GM06990 (cell line): ENCODE measurements around the gene REXO4.

Source experiments
- DNase-seq: peaks from one replicate; pipeline ENCODE4 v3.0.0-alpha.2; 2011; ENCODE audit not compliant: insufficient read length; ENCODE audit errors: extremely low read depth
- H3K27me3 ChIP-seq: replicated peaks from 2 replicates; pipeline ENCODE4 v1.6.0; 2011; ENCODE audit warnings: low read length; ENCODE audit not compliant: control insufficient read depth, insufficient read depth
- H3K36me3 ChIP-seq: 2 replicates; pipeline ENCODE4 v1.5.1; 2011; ENCODE audit warnings: low read length; ENCODE audit not compliant: control insufficient read depth, insufficient read depth
- H3K4me3 ChIP-seq: replicated peaks from 2 replicates; pipeline ENCODE4 v1.5.1; 2011; ENCODE audit warnings: low read depth, mild to moderate bottlenecking, control low read depth, low read length
- TF ChIP-seq, protein P1 (sequence below): IDR thresholded peaks from 2 replicates; pipeline ENCODE4 v1.5.1; 2011; ENCODE audit warnings: low read length, control low read depth, mild to moderate bottlenecking, inconsistent platforms; ENCODE audit not compliant: insufficient read depth, poor library complexity, severe bottlenecking

Gene REXO4

DNA sequence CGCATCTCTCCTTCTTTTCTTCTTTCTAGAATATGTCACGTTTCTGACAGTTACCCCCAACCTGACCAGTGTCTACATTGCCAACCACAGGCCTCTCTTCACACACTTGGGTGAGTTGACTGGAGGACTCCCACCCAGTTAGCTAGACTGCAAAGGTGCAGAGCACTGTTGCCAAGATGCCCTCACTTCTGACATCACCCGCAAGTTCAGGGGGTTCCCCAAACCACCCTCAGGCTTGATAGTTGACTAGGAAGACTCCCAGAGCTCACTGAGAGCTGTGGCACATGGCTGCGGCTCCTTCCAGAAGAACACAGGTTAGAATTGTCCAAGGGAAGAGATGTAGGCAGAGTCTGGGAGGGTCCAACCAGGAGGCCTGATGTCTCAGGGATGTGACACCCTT lies 21.5 kb upstream of the REXO4 start:
- no peak for DNase-seq
- H3K36me3 ChIP-seq, result no peaks in the 10 kb centered on the region
- no peaks in the 10 kb centered on the region; the same call in none of the 2 replicates for H3K27me3 ChIP-seq
- TF ChIP-seq, protein P1, sequence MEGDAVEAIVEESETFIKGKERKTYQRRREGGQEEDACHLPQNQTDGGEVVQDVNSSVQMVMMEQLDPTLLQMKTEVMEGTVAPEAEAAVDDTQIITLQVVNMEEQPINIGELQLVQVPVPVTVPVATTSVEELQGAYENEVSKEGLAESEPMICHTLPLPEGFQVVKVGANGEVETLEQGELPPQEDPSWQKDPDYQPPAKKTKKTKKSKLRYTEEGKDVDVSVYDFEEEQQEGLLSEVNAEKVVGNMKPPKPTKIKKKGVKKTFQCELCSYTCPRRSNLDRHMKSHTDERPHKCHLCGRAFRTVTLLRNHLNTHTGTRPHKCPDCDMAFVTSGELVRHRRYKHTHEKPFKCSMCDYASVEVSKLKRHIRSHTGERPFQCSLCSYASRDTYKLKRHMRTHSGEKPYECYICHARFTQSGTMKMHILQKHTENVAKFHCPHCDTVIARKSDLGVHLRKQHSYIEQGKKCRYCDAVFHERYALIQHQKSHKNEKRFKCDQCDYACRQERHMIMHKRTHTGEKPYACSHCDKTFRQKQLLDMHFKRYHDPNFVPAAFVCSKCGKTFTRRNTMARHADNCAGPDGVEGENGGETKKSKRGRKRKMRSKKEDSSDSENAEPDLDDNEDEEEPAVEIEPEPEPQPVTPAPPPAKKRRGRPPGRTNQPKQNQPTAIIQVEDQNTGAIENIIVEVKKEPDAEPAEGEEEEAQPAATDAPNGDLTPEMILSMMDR, result no peak
- H3K4me3 ChIP-seq, result no peak overlapping the region

DNA sequence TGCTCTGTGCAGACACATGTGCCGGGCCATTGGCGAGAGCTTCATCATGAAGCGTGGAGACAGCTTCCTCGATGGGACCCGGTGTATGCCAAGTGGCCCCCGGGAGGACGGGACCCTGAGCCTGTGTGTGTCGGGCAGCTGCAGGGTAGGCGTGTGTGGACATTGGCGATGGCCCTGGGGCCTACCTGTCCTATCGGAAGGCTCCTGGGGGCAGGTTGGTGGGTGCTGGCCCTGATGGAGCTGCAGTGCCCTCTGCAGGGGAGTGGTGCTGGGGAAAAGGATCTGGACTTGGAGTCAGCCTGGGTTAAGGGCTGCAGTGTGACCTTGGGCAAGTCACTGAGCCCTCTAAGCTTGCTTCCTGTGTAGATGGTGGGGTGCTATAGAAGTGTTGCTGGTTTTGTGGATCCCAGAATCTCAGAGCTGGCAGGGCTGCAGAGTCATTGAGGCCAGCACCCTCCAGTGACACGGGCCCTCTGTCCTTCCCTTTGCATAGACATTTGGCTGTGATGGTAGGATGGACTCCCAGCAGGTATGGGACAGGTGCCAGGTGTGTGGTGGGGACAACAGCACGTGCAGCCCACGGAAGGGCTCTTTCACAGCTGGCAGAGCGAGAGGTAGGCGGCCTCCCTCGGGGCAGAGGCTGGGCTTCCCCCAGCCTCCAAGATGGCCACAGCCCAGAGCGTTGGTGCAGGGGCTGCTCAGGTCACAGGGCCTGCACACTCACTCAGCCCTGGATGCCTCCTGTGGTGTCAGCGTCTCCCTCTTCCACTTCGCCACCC lies 20.1 kb upstream of the REXO4 start:
- no peaks in the 10 kb centered on the region for H3K36me3 ChIP-seq

DNA sequence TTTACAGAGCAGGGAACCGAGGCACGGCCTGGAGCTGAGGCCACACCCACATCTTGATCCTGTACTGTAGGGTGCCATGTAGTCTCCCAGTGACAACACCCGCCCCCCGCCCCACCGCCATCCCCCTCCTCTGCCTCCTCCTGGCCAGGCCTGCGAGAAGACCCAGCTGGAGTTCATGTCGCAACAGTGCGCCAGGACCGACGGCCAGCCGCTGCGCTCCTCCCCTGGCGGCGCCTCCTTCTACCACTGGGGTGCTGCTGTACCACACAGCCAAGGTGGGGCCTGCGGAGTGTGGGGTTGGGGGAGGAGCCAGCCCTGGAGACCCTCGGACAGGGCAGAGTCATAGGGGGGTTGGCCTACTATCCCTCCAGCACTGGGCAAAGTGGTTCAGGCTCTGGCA lies 18.9 kb upstream of the REXO4 start:
- DNase-seq, result no peak
- no peaks in the 10 kb centered on the region for H3K36me3 ChIP-seq
- TF ChIP-seq, protein P1, result no peak
- no peaks in the 10 kb centered on the region; the same call in none of the 2 replicates for H3K27me3 ChIP-seq
- no peak overlapping the region for H3K4me3 ChIP-seq

More for the DNA sequence above, 20.1 kb upstream of the REXO4 start:
- no peak for DNase-seq
- H3K4me3 ChIP-seq, result no peak overlapping the region
- no peaks in the 10 kb centered on the region; the same call in none of the 2 replicates for H3K27me3 ChIP-seq
- TF ChIP-seq, protein P1, result no peak

DNA sequence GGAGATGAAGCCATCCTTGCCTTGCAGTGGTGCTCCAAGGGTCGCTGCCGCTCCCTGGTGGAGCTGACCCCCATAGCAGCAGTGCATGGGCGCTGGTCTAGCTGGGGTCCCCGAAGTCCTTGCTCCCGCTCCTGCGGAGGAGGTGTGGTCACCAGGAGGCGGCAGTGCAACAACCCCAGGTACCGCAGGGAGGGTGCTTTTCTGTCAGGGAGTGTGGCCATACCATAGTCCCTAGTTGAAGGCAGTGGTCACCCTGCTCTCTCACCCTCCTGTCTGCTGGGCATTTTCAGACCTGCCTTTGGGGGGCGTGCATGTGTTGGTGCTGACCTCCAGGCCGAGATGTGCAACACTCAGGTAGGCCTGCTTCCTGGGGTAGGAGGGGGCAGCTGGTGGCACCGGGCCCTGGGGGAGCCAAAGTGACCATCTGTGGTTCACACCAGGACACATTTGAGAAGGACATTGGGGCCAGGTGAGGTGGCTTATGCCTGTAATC lies 15.6 kb upstream of the REXO4 start:
- DNase-seq, result no peak
- TF ChIP-seq, protein P1, result no peak
- H3K4me3 ChIP-seq, result no peak overlapping the region
- no peaks in the 10 kb centered on the region; the same call in none of the 2 replicates for H3K27me3 ChIP-seq
- H3K36me3 ChIP-seq, result no peaks in the 10 kb centered on the region

DNA sequence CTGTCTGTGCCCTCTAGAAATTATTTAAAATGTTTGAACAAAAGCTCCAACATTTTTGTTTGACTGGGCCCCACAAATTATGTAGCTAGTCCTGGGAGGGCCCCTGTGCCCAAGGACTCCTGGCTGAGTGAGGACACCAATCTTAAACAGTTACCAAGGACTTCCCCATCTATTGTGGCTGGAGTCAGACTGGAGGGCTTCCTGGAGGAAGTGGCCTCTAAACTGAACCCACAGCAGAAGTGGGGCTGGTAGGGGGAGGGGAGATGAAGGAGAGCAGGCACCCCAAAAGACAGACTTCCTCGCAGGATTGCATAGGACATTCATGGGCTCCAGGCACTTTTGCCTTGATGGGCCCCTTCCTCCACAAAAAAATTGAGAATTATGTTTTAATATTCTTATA lies 12.4 kb upstream of the REXO4 start:
- no peak overlapping the region for H3K4me3 ChIP-seq
- H3K27me3 ChIP-seq, result peaks cover 2% of the 10 kb centered on the region; the same call in 1 of the 2 replicates
- TF ChIP-seq, protein P1, result no peak

More for the DNA sequence above, 12.4 kb upstream of the REXO4 start:
- H3K36me3 ChIP-seq, result no peaks in the 10 kb centered on the region
- no peak for DNase-seq
